Measurements from ENCODE around the gene PIN4. TPM values are rescaled to one million over a fixed set of nuclear protein-coding genes. Genes with fewer than 3 reads are reported as not detected.

The PIN4 gene
- total RNA-seq, 1 experiment from 2014 or later = 11.5 TPM

DNA sequence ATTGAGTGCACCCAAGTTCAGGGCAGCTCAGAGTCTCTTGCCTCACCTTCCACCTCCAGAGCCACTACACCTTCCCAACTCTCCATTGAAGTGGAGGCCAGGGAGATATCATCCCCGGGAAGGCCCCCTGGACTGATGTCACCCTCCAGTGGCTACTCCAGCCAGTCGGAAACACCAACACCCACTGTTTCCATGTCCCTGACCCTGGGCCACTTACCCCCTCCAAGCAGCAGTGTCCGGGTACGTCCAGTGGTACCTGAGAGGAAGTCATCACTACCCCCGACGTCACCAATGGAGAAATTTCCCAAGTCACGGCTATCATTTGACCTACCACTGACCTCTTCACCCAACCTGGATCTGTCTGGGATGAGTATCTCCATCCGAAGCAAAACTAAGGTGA, 42.0 kb upstream of the PIN4 start:
- no TSS peak for BruUV-seq (replicated peaks)
- no peak for TF ChIP-seq SIN3A (IDR thresholded peaks at IDR 0.05; ENCODE audit: borderline replicate concordance, insufficient read depth, low read depth, low read length)
- no peak for TF ChIP-seq REST (IDR thresholded peaks at IDR 0.05; ENCODE audit: insufficient read depth in 1 of 2, low read depth in 2 of 2, low read length in 1 of 2)
- no peak for TF ChIP-seq POLR2AphosphoS5 (IDR thresholded peaks at IDR 0.05; ENCODE audit: low read depth, low read length)
- no peak for TF ChIP-seq CTCF (IDR thresholded peaks at IDR 0.05)
- TF ChIP-seq TCF7L2 (IDR thresholded peaks at IDR 0.05; ENCODE audit: low read depth, low read length) = no peak

GRCh38 chrX:72141372-72142004, 40.1 kb upstream of the PIN4 start:
- BruUV-seq (replicated peaks) = no TSS peak
- CTCF ChIA-PET = no interaction called here
- POLR2A ChIA-PET = no interaction called here
- in situ Hi-C loops (cut with HindIII; ENCODE audit: low pct_unique_long_range_greater_than_20kb, low sequenced_read_pairs) = no loop called here
- no peaks in the 10 kb centered on the region for H3K4me1 ChIP-seq (ENCODE audit: control insufficient read depth, insufficient read depth, low read length)
- H3K9me3 ChIP-seq (ENCODE audit: control insufficient read depth, insufficient read depth, low read depth, low read length) = no peaks in the 10 kb centered on the region
- DNase-seq (ENCODE audit: low read depth, low spot score) (no peak), ATAC-seq (no peak)
- H3K36me3 ChIP-seq (ENCODE audit: control insufficient read depth, insufficient read depth, low read length) = no peaks in the 10 kb centered on the region
- H3K4me3 ChIP-seq (ENCODE audit: low read depth in 2 of 2, low read length in 2 of 2) = no peak overlapping the region
- H3K27me3 ChIP-seq (ENCODE audit: control insufficient read depth, insufficient read depth, low read length) = no peaks in the 10 kb centered on the region
- TF ChIP-seq SIN3A (IDR thresholded peaks at IDR 0.05; ENCODE audit: borderline replicate concordance, insufficient read depth, low read depth, low read length) = no peak
- TF ChIP-seq POLR2AphosphoS5 (IDR thresholded peaks at IDR 0.05; ENCODE audit: low read depth, low read length) = no peak
- intact Hi-C loops (cut with micrococcal nuclease; ENCODE audit: unreplicated experiment) = no loop called here
- no peak overlapping the region for H3K27ac ChIP-seq (ENCODE audit: low read length)

More for the DNA sequence above, 42.0 kb upstream of the PIN4 start:
- intact Hi-C loops (cut with micrococcal nuclease; ENCODE audit: unreplicated experiment) = no loop called here
- no peak for DNase-seq (ENCODE audit: low read depth, low spot score)
- no peaks in the 10 kb centered on the region for H3K4me1 ChIP-seq (ENCODE audit: control insufficient read depth, insufficient read depth, low read length)
- in situ Hi-C loops (cut with HindIII; ENCODE audit: low pct_unique_long_range_greater_than_20kb, low sequenced_read_pairs) = no loop called here
- H3K27me3 ChIP-seq (ENCODE audit: control insufficient read depth, insufficient read depth, low read length) = no peaks in the 10 kb centered on the region
- no peaks in the 10 kb centered on the region for H3K9me3 ChIP-seq (ENCODE audit: control insufficient read depth, insufficient read depth, low read depth, low read length)
- H3K4me3 ChIP-seq (ENCODE audit: low read depth in 2 of 2, low read length in 2 of 2) = no peak overlapping the region
- H3K36me3 ChIP-seq (ENCODE audit: control insufficient read depth, insufficient read depth, low read length) = no peaks in the 10 kb centered on the region
- CTCF ChIA-PET = no interaction called here
- ATAC-seq = no peak
- POLR2A ChIA-PET = no interaction called here
- no peak overlapping the region for H3K27ac ChIP-seq (ENCODE audit: low read length)

DNA sequence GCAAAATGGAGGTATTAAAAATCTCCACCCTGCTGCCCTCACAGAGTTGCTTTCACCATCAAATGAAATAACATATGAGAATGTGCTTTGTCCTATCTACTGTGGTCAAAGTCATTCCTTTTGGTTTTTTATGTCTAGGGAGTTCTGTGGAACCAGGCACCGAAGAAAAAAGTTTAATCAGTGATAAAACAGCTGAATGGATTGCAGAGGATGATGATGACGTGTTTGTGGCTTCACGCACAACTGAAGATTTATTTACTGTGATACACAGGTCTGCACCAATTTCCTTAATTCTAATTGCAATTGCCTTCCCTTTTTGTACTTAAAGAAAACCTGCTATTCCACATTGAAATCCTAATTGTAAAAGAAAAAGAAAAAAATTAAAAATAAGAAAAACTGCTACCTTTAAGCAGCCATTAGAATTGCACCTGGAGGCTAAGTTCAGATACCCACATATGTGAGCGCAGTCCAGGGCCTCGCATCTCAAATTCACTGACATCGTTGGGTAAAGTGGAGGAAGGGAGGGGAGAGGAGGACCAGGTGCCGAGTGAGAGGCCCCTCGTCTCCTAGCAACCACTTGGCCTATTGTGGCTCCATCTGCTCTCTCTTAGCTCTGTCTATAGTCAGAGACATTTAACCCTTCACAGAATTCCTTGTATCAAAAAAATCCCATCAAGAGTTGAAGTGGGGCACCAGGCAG, 39.3 kb upstream of the PIN4 start:
- in situ Hi-C loops (cut with HindIII; ENCODE audit: low pct_unique_long_range_greater_than_20kb, low sequenced_read_pairs) = no loop called here
- no peaks in the 10 kb centered on the region for H3K9me3 ChIP-seq (ENCODE audit: control insufficient read depth, insufficient read depth, low read depth, low read length)
- intact Hi-C loops (cut with micrococcal nuclease; ENCODE audit: unreplicated experiment) = no loop called here
- no TSS peak for BruUV-seq (replicated peaks)
- H3K4me1 ChIP-seq (ENCODE audit: control insufficient read depth, insufficient read depth, low read length) = no peaks in the 10 kb centered on the region
- ChIA-PET CTCF (no interaction called here), POLR2A (no interaction called here)
- TF ChIP-seq POLR2AphosphoS5 (IDR thresholded peaks at IDR 0.05; ENCODE audit: low read depth, low read length) = no peak
- no peak for TF ChIP-seq REST (IDR thresholded peaks at IDR 0.05; ENCODE audit: insufficient read depth in 1 of 2, low read depth in 2 of 2, low read length in 1 of 2)
- no peak for TF ChIP-seq SIN3A (IDR thresholded peaks at IDR 0.05; ENCODE audit: borderline replicate concordance, insufficient read depth, low read depth, low read length)
- no peak for TF ChIP-seq CTCF (IDR thresholded peaks at IDR 0.05)
- TF ChIP-seq TCF7L2 (IDR thresholded peaks at IDR 0.05; ENCODE audit: low read depth, low read length) = no peak
- DNase-seq (ENCODE audit: low read depth, low spot score) (no peak), ATAC-seq (no peak)
- no peak overlapping the region for H3K4me3 ChIP-seq (ENCODE audit: low read depth in 2 of 2, low read length in 2 of 2)
- no peaks in the 10 kb centered on the region for H3K27me3 ChIP-seq (ENCODE audit: control insufficient read depth, insufficient read depth, low read length)
- no peaks in the 10 kb centered on the region for H3K36me3 ChIP-seq (ENCODE audit: control insufficient read depth, insufficient read depth, low read length)
- no peak overlapping the region for H3K27ac ChIP-seq (ENCODE audit: low read length)
